SK-N-SH (cell line): Measurements from ENCODE around the gene ZMIZ1.

ENCODE experiments used
- EZH2phosphoT487 ChIP-seq: fragments of 200-600 bp; sonication (generic); IDR thresholded peaks from 2 replicates; pipeline ENCODE4 v1.6.1; 2017; ENCODE audit warnings: low read depth, mixed run types, mild to moderate bottlenecking, antibody characterized with exemption, moderate library complexity, borderline replicate concordance
- JUND ChIP-seq: IDR thresholded peaks from 2 replicates; pipeline ENCODE4 v1.4.0; 2012
- POLR2AphosphoS5 ChIP-seq: IDR thresholded peaks from 2 replicates; pipeline ENCODE4 v1.6.1; 2012; ENCODE audit warnings: low read depth, low read length
- RCOR1 ChIP-seq: fragments of 150-350 bp; IDR thresholded peaks from 2 replicates; pipeline ENCODE4 v1.6.1; 2017; ENCODE audit warnings: antibody characterized with exemption, low read length
- RXRA ChIP-seq: IDR thresholded peaks from 2 replicates; pipeline ENCODE4 v1.4.0; 2012; ENCODE audit warnings: low read depth, mild to moderate bottlenecking, borderline replicate concordance
- SMC3 ChIP-seq: IDR thresholded peaks from 2 replicates; pipeline ENCODE4 v1.6.1; 2012; ENCODE audit warnings: low read depth, low read length, improper control_type of control experiment
- TF ChIP-seq, protein P1 (sequence below): fragments of 200-600 bp; sonication (generic); IDR thresholded peaks from 2 replicates; pipeline ENCODE4 v1.6.1; 2017; ENCODE audit warnings: antibody characterized with exemption, mild to moderate bottlenecking, moderate library complexity
- TF ChIP-seq, protein P2 (sequence below): IDR thresholded peaks from 2 replicates; pipeline ENCODE4 v1.4.0; 2012; ENCODE audit warnings: low read depth

DNA sequence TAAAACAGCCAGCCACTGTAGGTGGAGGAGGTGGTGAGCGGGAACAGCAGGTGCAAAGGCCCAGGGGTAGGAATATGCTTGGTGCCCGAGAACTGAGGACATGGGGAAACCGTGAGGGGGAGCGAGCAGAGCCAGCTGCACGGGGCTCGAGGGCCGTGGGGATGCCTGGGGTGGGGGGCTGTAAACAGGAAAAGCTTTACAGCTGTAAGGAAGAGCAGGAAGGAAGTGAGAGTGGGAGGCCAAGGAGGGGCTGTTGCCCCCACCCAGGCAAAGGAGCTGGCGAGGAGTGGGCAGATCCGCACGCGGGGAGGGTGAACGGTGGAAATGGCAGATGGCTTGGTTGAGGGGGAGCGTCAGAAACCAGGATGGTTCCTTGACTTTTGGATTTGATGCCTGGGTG, 34.4 kb downstream of the ZMIZ1 start:
- TF ChIP-seq RCOR1 = no peak
- TF ChIP-seq, protein P1, sequence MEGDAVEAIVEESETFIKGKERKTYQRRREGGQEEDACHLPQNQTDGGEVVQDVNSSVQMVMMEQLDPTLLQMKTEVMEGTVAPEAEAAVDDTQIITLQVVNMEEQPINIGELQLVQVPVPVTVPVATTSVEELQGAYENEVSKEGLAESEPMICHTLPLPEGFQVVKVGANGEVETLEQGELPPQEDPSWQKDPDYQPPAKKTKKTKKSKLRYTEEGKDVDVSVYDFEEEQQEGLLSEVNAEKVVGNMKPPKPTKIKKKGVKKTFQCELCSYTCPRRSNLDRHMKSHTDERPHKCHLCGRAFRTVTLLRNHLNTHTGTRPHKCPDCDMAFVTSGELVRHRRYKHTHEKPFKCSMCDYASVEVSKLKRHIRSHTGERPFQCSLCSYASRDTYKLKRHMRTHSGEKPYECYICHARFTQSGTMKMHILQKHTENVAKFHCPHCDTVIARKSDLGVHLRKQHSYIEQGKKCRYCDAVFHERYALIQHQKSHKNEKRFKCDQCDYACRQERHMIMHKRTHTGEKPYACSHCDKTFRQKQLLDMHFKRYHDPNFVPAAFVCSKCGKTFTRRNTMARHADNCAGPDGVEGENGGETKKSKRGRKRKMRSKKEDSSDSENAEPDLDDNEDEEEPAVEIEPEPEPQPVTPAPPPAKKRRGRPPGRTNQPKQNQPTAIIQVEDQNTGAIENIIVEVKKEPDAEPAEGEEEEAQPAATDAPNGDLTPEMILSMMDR = no peak
- TF ChIP-seq, protein P2, sequence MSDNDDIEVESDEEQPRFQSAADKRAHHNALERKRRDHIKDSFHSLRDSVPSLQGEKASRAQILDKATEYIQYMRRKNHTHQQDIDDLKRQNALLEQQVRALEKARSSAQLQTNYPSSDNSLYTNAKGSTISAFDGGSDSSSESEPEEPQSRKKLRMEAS = no peak
- TF ChIP-seq EZH2phosphoT487 = no peak
- TF ChIP-seq JUND = no peak
- no peak for TF ChIP-seq RXRA
- TF ChIP-seq POLR2AphosphoS5 = no peak
- TF ChIP-seq SMC3 = no peak
